Nephron progenitor cell (in vitro differentiated cells): ENCODE data around the gene PARP16.

ENCODE experiments used
- DNase-seq: peaks from one replicate; pipeline ENCODE4 v3.0.0; 2021
- H3K27ac Mint-ChIP-seq: 2 replicates; pipeline ENCODE4 v1.8.0; 2021; ENCODE audit warnings: mild to moderate bottlenecking, moderate library complexity, mixed read lengths
- H3K27me3 Mint-ChIP-seq: 2 replicates; pipeline ENCODE4 v1.8.0; 2021; ENCODE audit warnings: mild to moderate bottlenecking, low read depth, mixed read lengths; ENCODE audit not compliant: poor library complexity
- H3K36me3 Mint-ChIP-seq: 2 replicates; pipeline ENCODE4 v1.8.0; 2021; ENCODE audit warnings: low read depth, mixed read lengths
- H3K4me1 Mint-ChIP-seq: 2 replicates; pipeline ENCODE4 v1.8.0; 2021; ENCODE audit warnings: mixed read lengths
- H3K4me3 Mint-ChIP-seq: 2 replicates; pipeline ENCODE4 v1.8.0; 2021; ENCODE audit warnings: mild to moderate bottlenecking, moderate library complexity, mixed read lengths
- H3K9me3 Mint-ChIP-seq: 2 replicates; pipeline ENCODE4 v1.8.0; 2021; ENCODE audit warnings: mild to moderate bottlenecking, moderate library complexity, mixed read lengths
- CTCF ChIP-seq: fragments of 200-600 bp; sonication (generic); IDR thresholded peaks from 2 replicates; pipeline ENCODE4 v1.5.0; 2021; ENCODE audit warnings: antibody characterized with exemption

The PARP16 gene

GRCh38 chr15:65208647-65209046, 78.0 kb downstream of the PARP16 start:
- no peak for DNase-seq
- Mint-ChIP-seq H3K27ac (no peak overlapping the region), H3K4me1 (peaks cover 52% of the 10 kb centered on the region), H3K27me3 (peaks cover 3% of the 10 kb centered on the region), H3K4me3 (no peak overlapping the region), H3K9me3 (no peaks in the 10 kb centered on the region), H3K36me3 (no peaks in the 10 kb centered on the region)
- TF ChIP-seq CTCF, result no peak
